ENCODE results near the gene ALG14. TPM values are rescaled to one million over a fixed set of nuclear protein-coding genes. Genes with fewer than 3 reads are reported as not detected.
A peak's percentile ranks its signal among the peaks of the same experiment; 100 is the strongest.
"Not testable (repeated sequence)": the region's sequence is repeated elsewhere in the genome, so short reads cannot be mapped to it uniquely, and the experiment has no call there.

Gene ALG14
- total RNA-seq, 1 donor from 2014 or later, result 1.9 TPM

GRCh38 chr1:95049935-95050334, 22.8 kb downstream of the ALG14 start:
- no peak for DNase-seq (ENCODE audit: low spot score)
- H3K36me3 Mint-ChIP-seq (ENCODE audit: low read depth), result no peaks in the 10 kb centered on the region
- intact Hi-C loops (cut with micrococcal nuclease), result loop anchor here (10.0 kb wide), 1 partner anchor 85 kb away; no protein-coding TSS in a partner anchor
- H3K27me3 Mint-ChIP-seq (ENCODE audit: insufficient read depth), result no peaks in the 10 kb centered on the region
- H3K9me3 Mint-ChIP-seq, result no peaks in the 10 kb centered on the region
- H3K4me3 Mint-ChIP-seq, result no peak overlapping the region
- no peaks in the 10 kb centered on the region for H3K4me1 Mint-ChIP-seq (ENCODE audit: low read depth)
- H3K27ac Mint-ChIP-seq, result no peak overlapping the region

DNA sequence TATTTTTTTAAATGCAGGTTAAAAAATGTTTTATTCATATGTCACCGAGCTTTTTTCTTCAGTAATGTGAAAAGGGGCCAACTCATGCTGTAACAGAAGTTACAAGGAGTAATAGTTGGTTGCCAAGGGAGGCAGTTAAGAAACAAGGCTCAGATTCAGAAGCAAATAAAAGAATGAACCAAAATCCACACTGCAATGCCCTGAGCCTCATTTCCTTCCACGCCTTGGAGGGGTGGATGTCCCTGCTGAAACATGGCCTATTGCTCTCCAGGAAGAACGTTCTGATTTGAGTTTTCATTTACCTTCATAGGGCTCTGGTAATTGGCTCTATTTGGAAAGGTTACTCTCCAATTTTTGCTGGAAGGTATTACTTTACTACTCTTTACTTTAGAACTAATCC, 24.4 kb downstream of the ALG14 start:
- no peak overlapping the region for H3K27ac Mint-ChIP-seq
- H3K4me3 Mint-ChIP-seq, result no peak overlapping the region
- H3K27me3 Mint-ChIP-seq (ENCODE audit: insufficient read depth), result no peaks in the 10 kb centered on the region
- no peaks in the 10 kb centered on the region for H3K36me3 Mint-ChIP-seq (ENCODE audit: low read depth)
- no peak for DNase-seq (ENCODE audit: low spot score)
- intact Hi-C loops (cut with micrococcal nuclease), result loop anchor here (10.0 kb wide), 1 partner anchor 84 kb away; no protein-coding TSS in a partner anchor
- no peaks in the 10 kb centered on the region for H3K9me3 Mint-ChIP-seq
- H3K4me1 Mint-ChIP-seq (ENCODE audit: low read depth), result no peaks in the 10 kb centered on the region

GRCh38 chr1:95047624-95048023, 25.1 kb downstream of the ALG14 start:
- DNase-seq (ENCODE audit: low spot score); H3K27me3 Mint-ChIP-seq (ENCODE audit: insufficient read depth); H3K36me3 Mint-ChIP-seq (ENCODE audit: low read depth); H3K4me3 Mint-ChIP-seq; H3K27ac Mint-ChIP-seq; H3K9me3 Mint-ChIP-seq; H3K4me1 Mint-ChIP-seq (ENCODE audit: low read depth): not testable (repeated sequence)
- intact Hi-C loops (cut with micrococcal nuclease), result loop anchor here (10.0 kb wide), 1 partner anchor 83 kb away; no protein-coding TSS in a partner anchor

DNA sequence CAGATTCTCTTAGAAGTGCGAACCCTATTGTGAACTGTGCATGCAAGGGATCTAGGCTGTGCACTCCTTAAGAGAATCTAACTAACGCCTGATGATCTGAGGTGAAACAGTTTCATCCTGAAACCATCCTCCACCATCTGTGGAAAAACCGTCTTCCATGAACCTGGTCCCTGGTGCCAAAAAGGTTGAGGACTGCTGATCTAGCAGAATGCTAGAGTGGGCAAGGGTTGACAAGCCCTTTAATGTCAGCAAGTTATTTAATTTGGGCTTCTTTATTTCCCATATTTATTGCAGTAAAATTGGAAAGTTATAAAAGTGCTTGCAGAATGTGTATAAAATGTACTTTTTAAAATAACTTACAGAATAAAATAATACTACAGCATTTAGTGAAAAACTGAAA, 26.4 kb downstream of the ALG14 start:
- H3K27ac Mint-ChIP-seq, result no peak overlapping the region
- H3K9me3 Mint-ChIP-seq, result no peaks in the 10 kb centered on the region
- DNase-seq (ENCODE audit: low spot score), result no peak
- intact Hi-C loops (cut with micrococcal nuclease), result loop anchor here (10.0 kb wide), 1 partner anchor 82 kb away; no protein-coding TSS in a partner anchor
- no peaks in the 10 kb centered on the region for H3K36me3 Mint-ChIP-seq (ENCODE audit: low read depth)
- H3K4me3 Mint-ChIP-seq, result no peak overlapping the region
- H3K27me3 Mint-ChIP-seq (ENCODE audit: insufficient read depth), result no peaks in the 10 kb centered on the region
- H3K4me1 Mint-ChIP-seq (ENCODE audit: low read depth), result no peaks in the 10 kb centered on the region

GRCh38 chr1:95043141-95043980, 29.4 kb downstream of the ALG14 start:
- Mint-ChIP-seq H3K4me1 (ENCODE audit: low read depth) (no peaks in the 10 kb centered on the region), H3K4me3 (no peak overlapping the region), H3K36me3 (ENCODE audit: low read depth) (no peaks in the 10 kb centered on the region), H3K27ac (no peak overlapping the region), H3K9me3 (no peaks in the 10 kb centered on the region), H3K27me3 (ENCODE audit: insufficient read depth) (no peaks in the 10 kb centered on the region)
- intact Hi-C loops (cut with micrococcal nuclease), result loop anchor here (1.0 to 10.0 kb wide), 5 partner anchors 29 to 562 kb away; partner anchors contain the start of genes ALG14 and CNN3
- peak; percentile 69 for DNase-seq (ENCODE audit: low spot score)

- Mint-ChIP-seq H3K4me3 (no peak overlapping the region), H3K36me3 (ENCODE audit: low read depth) (no peaks in the 10 kb centered on the region), H3K27ac (no peak overlapping the region), H3K9me3 (no peaks in the 10 kb centered on the region), H3K4me1 (ENCODE audit: low read depth) (no peaks in the 10 kb centered on the region), H3K27me3 (ENCODE audit: insufficient read depth) (no peaks in the 10 kb centered on the region)
- no peak for DNase-seq (ENCODE audit: low spot score)
- intact Hi-C loops (cut with micrococcal nuclease), result loop anchor here (2.0 to 10.0 kb wide), 2 partner anchors 77 to 115 kb away; partner anchors contain the start of gene CNN3
These were observed 30.5 kb downstream of the ALG14 start for GRCh38 chr1:95042286-95042685.

- no peaks in the 10 kb centered on the region for H3K9me3 Mint-ChIP-seq
- DNase-seq (ENCODE audit: low spot score), result no peak
These were observed 31.1 kb downstream of the ALG14 start for GRCh38 chr1:95041491-95042165.

GRCh38 chr1:95040032-95040525, 32.7 kb downstream of the ALG14 start:
- Mint-ChIP-seq H3K27me3 (ENCODE audit: insufficient read depth) (no peaks in the 10 kb centered on the region), H3K36me3 (ENCODE audit: low read depth) (no peaks in the 10 kb centered on the region), H3K27ac (no peak overlapping the region), H3K9me3 (no peaks in the 10 kb centered on the region), H3K4me1 (ENCODE audit: low read depth) (no peaks in the 10 kb centered on the region), H3K4me3 (no peak overlapping the region)
- DNase-seq (ENCODE audit: low spot score), result no peak
- intact Hi-C loops (cut with micrococcal nuclease), result loop anchor here (10.0 kb wide), 1 partner anchor 75 kb away; no protein-coding TSS in a partner anchor

More at GRCh38 chr1:95041491-95042165, 31.1 kb downstream of the ALG14 start:
- Mint-ChIP-seq H3K4me3 (no peak overlapping the region), H3K36me3 (ENCODE audit: low read depth) (no peaks in the 10 kb centered on the region), H3K4me1 (ENCODE audit: low read depth) (no peaks in the 10 kb centered on the region), H3K27me3 (ENCODE audit: insufficient read depth) (no peaks in the 10 kb centered on the region), H3K27ac (no peak overlapping the region)
- intact Hi-C loops (cut with micrococcal nuclease), result loop anchor here (2.0 to 10.0 kb wide), 2 partner anchors 77 to 115 kb away; partner anchors contain the start of gene CNN3

DNA sequence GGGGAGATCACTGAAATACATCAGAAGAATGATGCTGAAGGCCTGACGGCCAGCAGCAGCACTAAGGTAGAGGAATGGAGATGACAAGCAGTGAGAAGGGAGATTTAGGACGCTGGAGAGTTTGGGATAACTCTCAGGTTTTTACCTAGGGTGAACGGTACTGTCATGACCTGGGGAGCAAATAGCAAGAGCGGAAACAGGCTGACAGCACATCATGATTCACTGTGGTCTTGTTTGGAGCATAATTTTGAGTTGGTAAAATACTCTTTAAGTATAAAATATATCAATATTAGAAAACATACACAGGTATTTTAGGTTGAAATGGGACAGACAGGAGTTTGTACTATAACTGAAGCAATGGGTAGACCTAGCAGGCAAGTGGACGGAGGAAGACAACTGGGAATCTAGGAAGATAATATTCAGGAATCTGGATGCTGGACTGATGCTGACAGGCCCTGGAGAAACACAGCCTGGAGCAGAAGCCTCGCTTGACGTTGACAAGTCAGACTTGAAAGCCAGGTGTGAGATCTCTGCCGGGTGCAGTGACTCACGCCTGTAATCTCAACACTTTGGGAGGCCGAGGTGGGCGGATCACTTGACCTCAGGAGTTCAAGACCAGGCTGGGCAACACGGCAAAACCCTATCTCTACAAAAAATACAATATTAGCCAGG, 33.3 kb downstream of the ALG14 start:
- H3K36me3 Mint-ChIP-seq (ENCODE audit: low read depth), result no peaks in the 10 kb centered on the region
- H3K27ac Mint-ChIP-seq, result no peak overlapping the region
- intact Hi-C loops (cut with micrococcal nuclease), result loop anchor here (10.0 kb wide), 1 partner anchor 75 kb away; no protein-coding TSS in a partner anchor
- H3K4me3 Mint-ChIP-seq, result no peak overlapping the region
- no peaks in the 10 kb centered on the region for H3K9me3 Mint-ChIP-seq
- no peak for DNase-seq (ENCODE audit: low spot score)
- no peaks in the 10 kb centered on the region for H3K27me3 Mint-ChIP-seq (ENCODE audit: insufficient read depth)
- no peaks in the 10 kb centered on the region for H3K4me1 Mint-ChIP-seq (ENCODE audit: low read depth)

GRCh38 chr1:95035536-95035935, 37.2 kb downstream of the ALG14 start:
- Mint-ChIP-seq H3K27ac (no peak overlapping the region), H3K36me3 (ENCODE audit: low read depth) (no peaks in the 10 kb centered on the region), H3K27me3 (ENCODE audit: insufficient read depth) (no peaks in the 10 kb centered on the region), H3K9me3 (no peaks in the 10 kb centered on the region), H3K4me3 (no peak overlapping the region), H3K4me1 (ENCODE audit: low read depth) (no peaks in the 10 kb centered on the region)
- intact Hi-C loops (cut with micrococcal nuclease), result no loop called here
- no peak for DNase-seq (ENCODE audit: low spot score)

DNA sequence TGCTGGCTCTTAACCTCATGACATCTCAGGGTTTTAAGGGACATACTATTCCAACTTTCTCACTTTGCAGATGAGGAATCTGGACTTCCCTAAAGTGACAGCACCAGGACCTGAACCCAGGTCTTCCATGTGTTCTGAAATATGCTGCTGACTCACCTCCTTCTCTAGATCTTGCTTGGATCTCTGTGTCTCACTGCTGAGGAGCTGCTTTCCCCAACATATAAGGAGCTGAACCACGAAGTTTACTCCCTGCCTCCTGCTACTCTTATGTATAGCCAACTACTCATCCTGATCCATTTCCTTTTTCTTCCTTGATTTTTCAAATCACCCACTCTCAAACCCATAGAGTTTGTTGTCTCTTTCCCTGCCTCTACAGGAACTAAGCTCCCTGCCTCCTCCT, 38.2 kb downstream of the ALG14 start:
- DNase-seq (ENCODE audit: low spot score), result no peak
- no peaks in the 10 kb centered on the region for H3K27me3 Mint-ChIP-seq (ENCODE audit: insufficient read depth)
- intact Hi-C loops (cut with micrococcal nuclease), result no loop called here
- H3K9me3 Mint-ChIP-seq, result peaks cover 1% of the 10 kb centered on the region
- no peaks in the 10 kb centered on the region for H3K36me3 Mint-ChIP-seq (ENCODE audit: low read depth)
- no peak overlapping the region for H3K4me3 Mint-ChIP-seq
- H3K4me1 Mint-ChIP-seq (ENCODE audit: low read depth), result no peaks in the 10 kb centered on the region
- no peak overlapping the region for H3K27ac Mint-ChIP-seq

DNA sequence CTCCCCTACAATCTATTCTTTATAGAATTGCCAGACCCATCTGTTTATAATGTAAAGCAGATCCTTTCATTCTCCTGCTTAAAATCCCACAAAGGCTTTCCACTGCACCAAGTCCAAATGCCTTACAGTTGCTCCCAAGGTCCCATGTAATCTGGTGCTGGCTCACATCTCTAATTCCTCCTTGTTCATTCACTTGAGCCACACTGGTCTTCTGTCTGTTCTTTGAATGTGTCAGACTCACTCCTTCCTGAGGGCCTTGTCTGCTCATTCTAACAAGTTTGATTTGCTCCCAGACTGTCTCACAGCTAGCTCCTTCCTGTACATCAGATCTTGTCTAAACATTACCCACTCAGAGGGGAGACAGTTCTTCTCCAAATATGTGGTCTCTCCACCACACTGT, 38.9 kb downstream of the ALG14 start:
- no peak for DNase-seq (ENCODE audit: low spot score)
- Mint-ChIP-seq H3K27ac (no peak overlapping the region), H3K27me3 (ENCODE audit: insufficient read depth) (no peaks in the 10 kb centered on the region), H3K9me3 (peaks cover 8% of the 10 kb centered on the region), H3K4me1 (ENCODE audit: low read depth) (no peaks in the 10 kb centered on the region), H3K4me3 (no peak overlapping the region), H3K36me3 (ENCODE audit: low read depth) (no peaks in the 10 kb centered on the region)
- intact Hi-C loops (cut with micrococcal nuclease), result no loop called here
